Inflammatory macrophage treated with lipopolysaccharide for 4 hours (primary cell): ENCODE measurements around the gene SDHAF3.
"Not testable (repeated sequence)": the region's sequence is repeated elsewhere in the genome, so short reads cannot be mapped to it uniquely, and the experiment has no call there.

Source experiments
- DNase-seq: peaks from one replicate; pipeline ENCODE4 v3.0.0-alpha.2; 2020

SDHAF3 gene

DNA sequence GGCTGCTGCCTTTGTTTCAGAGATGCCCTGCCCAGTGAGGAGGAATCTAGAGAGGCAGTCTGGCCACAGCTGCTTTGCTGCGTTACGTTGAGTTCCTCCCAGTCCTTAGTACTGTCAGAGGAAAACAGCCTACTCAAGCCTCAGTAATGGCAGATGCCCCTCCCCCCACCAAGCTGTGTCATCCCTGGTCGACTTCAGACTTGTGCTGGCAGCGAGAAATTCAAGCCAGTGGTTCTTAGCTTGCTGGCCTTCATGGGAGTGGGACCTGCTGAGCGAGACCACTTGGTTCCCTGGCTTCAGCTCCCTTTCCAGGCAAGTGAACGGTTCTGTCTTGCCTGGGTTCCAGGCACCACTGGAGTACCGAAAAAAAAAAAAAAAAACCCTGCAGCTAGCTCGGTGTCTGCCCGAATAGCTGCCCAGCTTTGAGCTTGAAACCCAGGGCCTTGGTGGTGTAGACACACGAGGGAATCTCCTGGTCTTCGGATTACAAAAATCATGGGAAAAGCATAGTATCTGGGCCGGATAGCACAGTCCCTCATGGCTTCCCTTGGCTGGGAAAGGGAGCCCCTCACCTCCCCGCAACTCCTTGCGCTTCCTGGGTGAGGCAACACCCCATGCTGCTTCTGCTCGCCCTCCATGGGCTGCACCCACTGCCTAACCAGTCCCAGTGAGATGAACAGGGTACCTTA lies 9.1 kb downstream of the SDHAF3 start:
- no peak for DNase-seq

DNA sequence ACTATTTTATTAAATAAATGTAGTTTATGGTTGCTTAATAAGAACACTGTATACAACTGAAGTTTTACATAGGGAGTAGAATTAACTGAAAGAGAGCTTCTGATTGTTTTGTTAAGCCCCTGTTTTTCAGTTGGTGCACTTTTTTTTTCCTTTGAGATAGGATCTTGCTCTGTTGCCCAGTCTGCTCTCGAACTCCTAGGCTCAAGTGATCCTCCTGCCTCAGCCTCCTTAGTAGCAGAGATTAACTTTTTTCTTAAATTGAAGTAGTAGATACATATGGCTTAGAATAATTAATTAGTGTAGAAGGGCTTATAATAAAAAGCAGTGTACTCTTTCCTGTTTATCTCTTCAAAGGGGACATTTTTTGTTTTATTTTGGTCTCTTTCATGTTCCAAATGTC lies 11.2 kb downstream of the SDHAF3 start:
- no peak for DNase-seq

DNA sequence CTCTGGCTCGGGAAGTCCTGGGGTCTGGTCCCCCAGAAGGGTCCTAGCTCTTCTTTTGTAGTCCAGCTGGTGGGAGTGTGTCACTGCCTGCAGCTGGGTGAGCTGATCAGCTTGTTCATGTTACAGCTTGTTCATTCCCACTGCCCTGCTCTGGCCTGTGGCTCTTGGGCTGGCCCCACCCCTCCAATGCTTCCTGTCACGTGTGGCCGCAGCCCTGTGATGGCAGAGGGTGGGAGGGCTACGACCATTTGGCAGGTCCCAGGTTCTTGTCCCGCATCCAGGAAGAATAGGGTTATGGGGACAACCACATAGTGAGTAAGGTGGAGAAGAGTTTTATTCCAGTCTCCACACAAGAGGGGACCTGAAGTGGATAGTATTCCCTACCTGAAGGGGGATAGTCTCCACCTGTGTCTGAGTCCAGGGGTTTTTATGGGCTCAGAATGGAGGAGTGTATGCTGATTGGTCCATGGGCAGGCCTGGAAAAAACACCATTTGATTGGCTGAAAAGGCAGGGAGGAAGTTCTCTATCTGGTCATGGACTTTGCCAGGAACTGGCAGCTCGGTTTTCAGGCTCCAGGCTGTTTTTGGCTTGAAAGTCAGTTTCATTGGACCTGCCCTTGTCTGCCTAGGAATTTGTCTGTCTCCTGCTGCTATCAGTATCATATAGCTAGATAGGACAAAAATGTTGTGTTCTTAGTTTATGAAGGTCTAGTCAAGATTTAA lies 13.1 kb downstream of the SDHAF3 start:
- no peak for DNase-seq

DNA sequence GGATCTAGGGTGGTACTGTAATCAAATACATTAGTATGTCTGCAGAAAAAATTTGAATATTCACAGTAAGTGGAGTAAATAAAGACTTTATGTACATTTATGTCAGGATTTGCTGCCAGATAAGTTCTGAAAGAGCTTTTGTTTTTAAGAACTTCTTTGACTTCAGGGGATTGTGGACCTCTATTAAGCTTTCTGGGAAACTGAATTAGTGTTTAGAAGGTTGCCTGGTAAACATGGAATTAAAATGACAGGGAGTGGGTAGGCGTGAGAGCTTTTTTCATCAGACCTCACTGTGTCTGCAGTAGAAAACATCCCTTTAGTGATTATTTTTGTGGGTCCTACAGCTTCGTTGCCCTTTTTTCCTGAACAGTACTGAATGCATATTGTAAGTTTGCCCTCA lies 15.7 kb downstream of the SDHAF3 start:
- no peak for DNase-seq

DNA sequence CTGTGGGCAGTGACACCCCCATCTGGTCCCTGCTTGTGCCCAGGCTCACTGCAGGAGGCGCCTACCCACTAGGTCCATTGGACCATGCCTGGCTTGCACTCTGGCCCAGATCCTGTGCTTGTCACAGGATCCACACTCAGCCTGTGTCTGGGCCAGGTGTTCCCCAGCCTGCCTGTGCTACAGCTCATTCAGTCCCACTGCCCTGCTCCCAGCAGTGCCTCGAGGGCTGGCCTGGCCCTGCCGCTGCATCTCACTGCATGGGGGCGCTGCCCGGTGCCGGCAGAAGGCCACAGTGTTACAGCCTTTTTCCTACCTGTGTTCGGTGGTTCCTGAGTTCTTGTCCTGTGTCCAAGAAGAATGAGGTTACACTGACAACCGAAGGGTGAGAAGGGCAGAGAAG lies 21.3 kb downstream of the SDHAF3 start:
- DNase-seq: no peak

DNA sequence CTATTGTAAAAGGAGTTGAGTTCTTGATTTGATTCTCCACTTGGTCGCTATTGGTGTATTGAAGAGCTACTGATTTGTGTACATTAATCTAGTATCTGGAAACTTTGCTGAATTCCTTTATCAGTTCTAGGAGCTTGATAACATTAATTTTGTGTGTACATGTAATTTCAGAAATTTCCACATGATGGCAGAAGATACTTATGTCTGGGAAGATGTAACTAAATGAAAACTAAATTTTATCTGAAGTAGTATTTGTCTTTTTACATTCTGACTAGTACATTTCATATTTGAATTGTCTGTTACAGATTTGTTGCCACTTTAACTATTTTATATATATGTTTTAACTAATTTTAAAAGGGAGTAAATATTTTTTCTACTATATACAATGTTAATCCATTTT lies 27.6 kb downstream of the SDHAF3 start:
- peak; percentile 40 for DNase-seq

DNA sequence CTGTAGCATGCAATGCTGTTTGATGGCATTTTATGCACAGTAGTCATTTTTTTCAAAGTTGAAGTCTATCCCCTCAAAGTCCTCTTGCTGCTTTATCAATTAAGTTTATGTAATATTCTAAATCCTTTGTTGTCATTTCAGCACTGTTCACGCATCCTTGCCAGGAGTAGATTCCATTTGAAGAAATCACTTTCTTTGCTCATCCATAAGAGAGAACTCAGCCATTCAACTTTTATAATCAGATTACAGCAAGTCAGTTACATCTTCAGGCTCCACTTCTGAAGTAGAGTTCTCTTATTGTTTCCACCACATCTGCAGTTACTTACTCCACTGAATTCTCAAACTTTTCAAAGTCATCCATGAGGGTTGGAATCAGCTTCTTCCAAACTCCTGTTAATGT lies 32.3 kb downstream of the SDHAF3 start:
- no peak for DNase-seq

DNA sequence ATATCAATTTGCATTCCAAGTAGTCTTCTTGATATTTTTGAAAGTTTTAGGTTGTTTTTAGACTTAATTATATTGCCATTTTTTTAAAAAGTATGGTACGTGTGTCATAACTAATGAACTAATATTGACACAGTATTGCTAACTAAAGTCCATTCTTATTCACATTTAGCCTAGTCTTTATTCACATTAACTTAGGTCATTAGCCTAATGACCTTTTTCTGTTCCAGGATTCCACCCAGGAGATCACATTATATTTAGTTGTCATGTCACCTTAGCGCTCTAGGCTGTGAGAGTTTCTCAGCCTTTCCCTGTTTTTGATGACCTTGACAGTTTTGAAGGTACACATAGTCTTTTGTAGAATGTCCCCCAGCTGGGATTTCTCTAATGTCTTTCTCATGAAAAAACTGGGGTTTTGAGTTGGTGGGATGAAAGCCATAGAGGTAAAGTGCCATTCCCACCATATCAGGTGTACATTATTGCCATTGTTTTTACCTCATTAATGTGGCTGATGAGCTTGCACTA lies 38.5 kb downstream of the SDHAF3 start:
- DNase-seq: no peak

DNA sequence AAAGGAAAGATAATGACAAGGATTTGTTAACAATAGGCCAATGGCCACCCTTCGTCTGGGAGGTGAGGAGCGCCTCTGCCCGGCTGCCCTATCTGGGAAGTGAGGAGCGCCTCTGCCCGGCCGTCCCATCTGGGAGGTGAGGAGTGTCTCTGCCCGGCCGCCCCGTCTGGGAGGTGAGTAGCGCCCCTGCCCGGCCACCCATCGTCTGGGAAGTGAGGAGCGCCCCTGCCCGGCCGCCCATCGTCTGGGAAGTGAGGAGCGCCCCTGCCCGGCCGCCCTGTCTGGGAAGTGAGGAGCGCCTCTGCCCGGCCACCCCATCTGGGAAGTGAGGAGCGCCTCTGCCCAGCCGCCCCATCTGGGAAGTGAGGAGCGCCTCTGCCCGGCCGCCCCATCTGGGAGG lies 42.5 kb downstream of the SDHAF3 start:
- DNase-seq: not testable (repeated sequence)

DNA sequence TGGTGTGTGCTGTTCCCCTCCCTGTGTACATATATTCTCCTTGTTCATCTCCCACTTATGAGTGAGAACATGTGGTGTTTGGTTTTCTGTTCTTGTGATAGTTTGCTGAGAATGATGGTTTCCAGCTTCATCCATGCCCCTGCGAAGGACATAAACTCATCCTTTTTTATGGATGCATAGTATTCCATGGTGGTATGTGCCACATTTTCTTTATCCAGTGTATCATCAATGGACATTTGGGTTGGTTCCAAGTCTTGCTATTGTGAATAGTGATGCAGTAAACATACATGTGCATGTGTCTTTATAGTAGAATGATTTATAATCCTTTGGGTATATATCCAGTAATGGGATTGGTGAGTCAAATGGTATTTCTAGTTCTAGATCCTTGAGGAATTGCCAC lies 44.1 kb downstream of the SDHAF3 start:
- DNase-seq: not testable (repeated sequence)

DNA sequence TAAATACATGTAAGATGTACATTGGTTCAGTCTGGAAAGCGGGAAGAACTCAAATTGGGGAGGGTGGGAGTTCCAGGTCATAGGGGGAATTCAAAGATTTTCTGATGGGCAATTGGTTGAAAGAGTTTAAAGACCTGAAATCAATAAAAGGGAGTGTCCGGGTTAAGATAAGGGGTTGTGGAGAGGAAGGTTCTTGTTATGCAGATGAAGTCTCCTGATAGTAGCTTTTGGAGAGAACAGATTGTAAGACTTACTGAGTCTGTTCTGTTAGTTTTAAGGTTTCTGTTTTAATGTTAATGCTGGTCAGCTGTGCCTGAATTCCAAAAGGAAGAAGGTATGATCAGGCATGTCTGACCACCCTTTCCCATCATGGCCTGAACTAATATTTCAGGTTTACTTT lies 48.8 kb downstream of the SDHAF3 start:
- no peak for DNase-seq

DNA sequence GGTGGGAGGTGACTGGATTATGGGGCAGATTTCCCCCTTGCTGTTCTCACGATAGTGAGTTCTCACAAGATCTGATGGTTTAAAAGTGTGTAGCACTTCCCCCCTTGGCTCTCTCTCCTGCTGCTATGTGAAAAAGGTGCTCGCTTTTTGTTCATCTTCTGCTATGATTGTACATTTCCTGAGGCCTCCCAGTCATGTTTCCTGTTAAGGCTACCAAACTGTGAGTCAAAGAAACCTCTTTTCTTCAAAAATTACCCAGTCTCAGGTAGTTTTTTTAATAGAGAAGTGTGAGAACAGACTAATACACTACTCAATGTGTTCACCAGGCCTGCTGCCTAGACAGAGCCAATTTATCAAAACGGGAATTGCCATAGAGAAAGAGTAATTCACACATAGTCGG lies 49.7 kb downstream of the SDHAF3 start:
- DNase-seq: no peak

DNA sequence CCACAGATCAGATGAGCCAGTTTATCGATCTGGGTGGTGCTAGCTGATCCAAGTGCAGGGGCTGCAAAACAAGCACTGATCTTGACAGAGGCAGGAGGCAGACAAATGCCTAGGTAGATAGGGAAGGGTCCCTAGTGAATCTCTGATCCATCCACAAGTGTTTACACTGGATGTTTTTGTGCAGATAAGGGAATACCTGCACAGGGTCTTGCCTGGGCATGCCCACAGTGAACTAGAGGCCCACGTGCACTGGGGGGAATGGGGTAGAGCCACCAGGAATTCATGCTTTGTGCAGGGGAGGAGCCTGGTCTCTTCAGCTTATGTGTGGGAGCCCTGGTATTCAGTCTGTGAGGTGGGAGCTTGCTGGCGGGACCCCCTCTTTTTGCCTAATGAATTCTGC lies 50.3 kb downstream of the SDHAF3 start:
- no peak for DNase-seq

DNA sequence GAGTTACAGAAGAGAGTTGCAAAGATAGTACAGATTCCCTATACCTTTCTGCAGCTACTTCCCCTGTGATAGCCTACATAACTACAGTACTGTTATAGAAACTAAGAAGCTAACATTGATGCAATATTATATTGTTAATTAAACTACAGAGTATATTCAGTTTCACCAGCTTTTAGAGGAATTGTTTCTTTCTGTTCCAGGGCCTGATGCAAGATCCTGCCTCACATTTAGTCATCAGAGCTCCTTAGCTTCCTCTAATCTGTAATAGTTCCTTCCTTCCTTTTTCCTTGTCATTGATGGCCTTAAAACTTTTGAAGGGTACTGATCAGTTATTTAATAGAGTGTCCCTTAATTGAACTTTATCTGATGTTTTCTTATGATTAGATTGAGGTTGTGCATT lies 56.8 kb downstream of the SDHAF3 start:
- DNase-seq: peak; percentile 88

DNA sequence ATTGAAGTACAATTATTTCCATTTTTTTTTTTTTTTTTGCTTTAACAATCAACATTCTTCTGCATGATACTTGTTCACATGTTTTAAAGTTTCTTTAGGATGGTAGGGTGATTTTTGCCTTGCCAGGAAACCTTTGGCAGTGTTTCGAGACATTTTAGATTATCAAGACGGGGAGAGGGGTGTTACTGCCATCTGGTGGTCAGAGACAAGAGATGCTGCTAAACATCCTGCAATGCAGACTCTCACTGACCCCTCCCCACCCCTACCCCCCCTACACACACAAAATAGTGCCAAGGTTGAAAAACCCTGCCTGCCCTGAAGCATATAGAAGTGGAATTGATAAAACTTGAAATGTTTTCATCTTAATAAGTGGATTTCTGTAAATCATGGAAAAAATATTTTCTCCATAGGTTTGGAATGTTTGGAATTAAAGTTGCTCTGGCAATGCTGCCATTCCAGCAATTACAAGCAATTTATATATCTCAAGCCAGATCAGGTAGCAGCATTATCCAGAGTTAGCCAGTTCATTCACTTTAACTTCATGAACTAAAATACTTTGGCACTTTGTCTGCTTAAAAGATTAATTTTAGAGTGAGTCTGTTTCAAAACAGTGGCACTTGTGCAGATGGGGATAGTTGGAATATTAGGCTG lies 62.1 kb downstream of the SDHAF3 start:
- DNase-seq: peak; percentile 62

DNA sequence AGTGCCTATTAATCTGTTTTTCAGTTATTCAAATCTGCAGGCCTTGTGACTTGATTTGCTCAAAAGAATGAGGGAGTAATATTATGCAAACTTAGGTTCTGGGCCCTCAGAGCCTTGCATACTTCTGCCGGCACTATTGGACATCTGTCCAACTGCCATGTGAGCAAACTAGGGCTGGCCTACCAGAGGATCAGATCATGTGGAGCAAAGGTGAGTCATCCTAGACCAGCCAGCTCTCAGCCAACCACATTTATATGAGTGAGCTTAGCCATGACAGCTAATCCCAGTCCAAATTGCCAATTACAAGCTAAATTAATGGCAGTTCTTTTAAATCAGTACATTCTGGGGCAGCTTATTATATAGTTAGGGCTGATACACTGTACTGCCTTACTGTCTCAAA lies 69.6 kb downstream of the SDHAF3 start:
- DNase-seq: no peak

DNA sequence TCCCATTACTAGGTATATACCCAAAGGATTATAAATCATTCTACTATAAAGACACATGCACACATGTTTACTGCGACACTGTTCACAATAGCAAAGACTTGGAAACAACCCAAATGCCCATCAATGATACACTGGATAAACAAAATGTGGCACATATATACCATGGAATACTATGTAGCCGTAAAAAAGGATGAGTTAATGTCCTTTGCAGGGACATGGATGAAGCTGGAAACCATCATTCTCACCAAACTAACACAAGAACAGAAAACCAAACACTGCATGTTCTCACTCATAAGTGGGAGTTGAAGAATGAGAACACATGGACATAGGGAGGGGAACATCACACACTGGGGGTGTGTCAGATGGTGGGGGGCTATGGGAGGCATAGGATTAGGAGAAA lies 78.7 kb downstream of the SDHAF3 start:
- not testable (repeated sequence) for DNase-seq

DNA sequence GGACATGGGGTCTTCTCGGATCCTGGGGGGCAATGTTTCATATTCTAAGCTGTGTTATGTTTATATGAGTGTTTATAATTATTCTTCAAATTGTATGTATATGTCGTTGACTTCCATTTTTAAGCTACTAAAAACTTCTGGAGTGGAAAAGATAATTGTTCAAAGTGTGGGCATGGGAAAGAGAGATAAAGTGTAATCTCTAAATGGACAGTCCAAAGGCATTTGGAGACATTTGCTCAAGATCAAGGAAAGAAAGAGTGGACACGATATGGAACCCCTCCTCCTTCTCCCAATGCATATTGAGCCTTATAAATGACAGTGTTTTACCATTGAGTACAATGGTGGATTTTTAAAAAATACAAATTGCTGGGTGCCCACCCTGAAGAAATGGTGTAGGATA lies 81.1 kb downstream of the SDHAF3 start:
- no peak for DNase-seq

DNA sequence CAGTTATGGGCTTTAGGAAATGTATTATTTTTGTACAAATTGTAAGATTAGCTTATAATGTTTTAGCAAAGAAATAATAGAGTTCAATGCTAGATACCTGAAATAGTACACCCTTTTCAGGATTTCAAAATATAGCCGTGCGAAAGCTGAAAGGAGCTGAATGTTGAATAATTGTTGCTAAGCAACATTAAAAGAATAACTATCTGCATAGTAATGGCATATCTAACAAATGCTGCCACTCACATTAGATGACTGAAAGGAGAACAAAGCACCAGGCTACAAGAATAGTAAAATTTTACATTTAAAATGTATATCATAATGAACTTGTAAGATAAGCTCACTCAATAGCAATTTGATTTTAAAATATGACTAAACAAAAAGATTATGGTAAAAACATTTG lies 82.5 kb downstream of the SDHAF3 start:
- DNase-seq: no peak

DNA sequence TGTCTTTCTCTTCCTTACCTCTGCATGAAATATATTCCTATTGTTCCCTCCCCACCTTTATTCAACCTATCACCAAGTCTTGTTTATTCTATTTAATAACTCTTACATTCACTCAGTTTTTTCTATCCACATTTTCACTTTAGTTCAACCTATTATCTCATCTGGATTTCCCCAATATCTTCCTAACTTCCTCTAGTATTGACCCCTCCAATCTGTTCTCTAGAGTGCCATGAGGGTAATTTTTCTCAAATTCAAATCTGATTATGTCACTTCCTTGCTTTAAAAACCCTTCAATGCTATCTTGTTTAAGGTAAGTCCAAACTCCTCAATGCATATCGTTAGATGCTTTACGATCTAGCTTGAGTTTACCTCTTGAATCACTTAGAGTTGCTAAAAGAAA lies 86.5 kb downstream of the SDHAF3 start:
- DNase-seq: no peak

DNA sequence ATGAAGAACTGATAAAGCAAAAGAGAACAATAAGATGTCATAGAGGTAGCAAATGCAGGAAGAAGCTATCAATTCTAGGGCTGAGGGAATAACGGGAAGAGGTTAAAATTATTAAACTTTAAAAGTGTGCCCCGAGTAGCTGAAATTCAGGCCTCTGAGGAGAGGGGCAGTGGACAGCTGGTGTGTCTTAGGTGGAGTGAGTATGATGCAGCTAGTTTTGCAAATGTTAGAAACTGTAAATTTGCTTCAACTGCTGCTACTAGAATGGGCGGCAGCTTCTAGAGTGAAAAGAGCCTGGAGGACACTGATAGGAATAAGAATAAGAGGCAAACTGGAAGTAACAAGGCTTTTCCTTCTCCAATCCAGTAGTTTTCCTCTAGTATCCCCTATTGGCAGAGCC lies 87.3 kb downstream of the SDHAF3 start:
- DNase-seq: no peak

DNA sequence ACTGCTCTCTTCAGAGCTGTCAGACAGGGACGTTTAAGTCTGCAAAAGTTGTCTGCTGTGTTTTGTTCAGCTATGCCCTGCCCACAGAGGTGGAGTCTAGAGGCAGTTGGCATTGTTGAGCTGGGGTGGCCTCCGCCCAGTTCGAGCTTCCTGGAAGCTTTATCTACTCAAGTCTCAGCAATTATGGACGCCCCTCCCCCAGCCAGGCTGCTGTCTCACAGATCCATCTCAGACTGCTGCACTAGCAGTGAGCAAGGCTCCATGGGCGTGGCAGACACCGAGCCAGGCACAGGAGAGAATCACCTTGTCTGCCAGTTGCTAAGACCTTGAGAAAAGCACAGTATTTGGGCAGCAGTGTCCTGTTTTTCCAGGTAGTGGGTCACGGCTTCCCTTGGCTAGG lies 98.1 kb downstream of the SDHAF3 start:
- no peak for DNase-seq

DNA sequence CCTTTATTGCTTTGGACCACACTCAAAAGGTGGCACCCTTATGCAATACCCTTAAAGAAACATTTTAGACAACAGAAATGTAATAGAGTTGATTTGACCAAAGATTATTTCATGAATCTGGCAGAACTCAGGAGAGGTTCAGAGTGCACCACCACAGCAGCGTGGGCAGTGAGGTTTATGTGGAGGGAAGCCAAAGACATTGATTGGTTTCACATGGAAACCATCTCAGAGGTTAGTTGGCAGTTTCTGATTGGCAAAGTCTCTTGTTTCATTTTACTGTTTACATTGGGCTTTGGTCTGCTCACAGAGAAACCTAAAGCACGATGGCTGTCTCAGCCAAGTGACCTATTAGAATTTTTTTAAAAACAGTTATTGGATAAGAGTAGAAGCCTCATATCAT lies 101.3 kb downstream of the SDHAF3 start:
- no peak for DNase-seq

DNA sequence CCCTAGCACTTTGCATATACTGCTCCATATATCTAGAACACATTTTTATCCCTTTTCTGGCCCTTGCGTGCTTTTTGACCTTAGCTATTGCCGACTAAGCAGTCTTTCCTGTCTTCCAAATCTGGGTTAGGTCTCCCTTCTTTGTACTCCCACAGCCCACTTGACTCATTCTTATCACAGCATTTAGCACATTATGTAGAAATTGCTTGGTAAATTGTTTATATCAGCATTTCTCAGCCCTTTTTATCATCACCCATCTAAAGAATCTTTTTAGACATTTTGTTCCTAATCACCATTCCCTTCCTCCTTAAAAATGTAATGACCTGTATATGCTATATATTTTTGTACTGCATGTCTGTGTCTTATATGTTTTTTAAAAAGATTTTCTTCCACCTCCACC lies 101.7 kb downstream of the SDHAF3 start:
- DNase-seq: no peak
